SK-N-SH treated with all-trans-retinoic acid at 6 μM for 48 hours (cell line): ENCODE results near the gene PTDSS2.

Experiments
- BACH2 ChIP-seq: fragments of 250-450 bp; sonication (Bioruptor Pico); IDR thresholded peaks from 2 replicates; pipeline ENCODE4 v1.9.0; 2021; ENCODE audit warnings: mild to moderate bottlenecking, borderline replicate concordance
- ESRRG ChIP-seq: fragments of 250-450 bp; sonication (Bioruptor Pico); IDR thresholded peaks from 2 replicates; pipeline ENCODE4 v1.6.1; 2021; ENCODE audit warnings: mild to moderate bottlenecking
- GLIS3 ChIP-seq: fragments of 250-450 bp; sonication (Bioruptor Pico); IDR thresholded peaks from 2 replicates; pipeline ENCODE4 v1.5.0; 2020; ENCODE audit warnings: mild to moderate bottlenecking, moderate library complexity
- PPARA ChIP-seq: fragments of 250-450 bp; sonication (Bioruptor Pico); IDR thresholded peaks from 2 replicates; pipeline ENCODE4 v1.5.0; 2020; ENCODE audit warnings: mild to moderate bottlenecking, borderline replicate concordance
- ZC3H10 ChIP-seq: fragments of 250-450 bp; sonication (Bioruptor Pico); IDR thresholded peaks from 2 replicates; pipeline ENCODE4 v1.5.1; 2021; ENCODE audit warnings: mild to moderate bottlenecking, moderate library complexity
- ZFP3 ChIP-seq: fragments of 250-450 bp; sonication (Bioruptor Pico); IDR thresholded peaks from 2 replicates; pipeline ENCODE4 v1.5.0; 2020; ENCODE audit warnings: mild to moderate bottlenecking, moderate library complexity
- ZFP30 ChIP-seq: fragments of 450-650 bp; formaldehyde crosslinking; IDR thresholded peaks from 2 replicates; pipeline ENCODE4 v1.5.0; 2022; ENCODE audit warnings: mild to moderate bottlenecking, moderate library complexity
- ZNF70 ChIP-seq: fragments of 450-650 bp; formaldehyde crosslinking; IDR thresholded peaks from 2 replicates; pipeline ENCODE4 v1.5.0; 2020; ENCODE audit warnings: mild to moderate bottlenecking, moderate library complexity
- ZNF8 ChIP-seq: fragments of 450-650 bp; formaldehyde crosslinking; IDR thresholded peaks from 2 replicates; pipeline ENCODE4 v1.5.0; 2020; ENCODE audit warnings: mild to moderate bottlenecking, moderate library complexity
- TF ChIP-seq, protein P1 (sequence below): fragments of 250-450 bp; sonication (Bioruptor Pico); IDR thresholded peaks from 2 replicates; pipeline ENCODE4 v1.8.0; 2020; ENCODE audit warnings: mild to moderate bottlenecking, moderate library complexity, borderline replicate concordance
- TF ChIP-seq, protein P2 (sequence below): fragments of 250-450 bp; sonication (Bioruptor Pico); IDR thresholded peaks from 2 replicates; pipeline ENCODE4 v1.5.1; 2021; ENCODE audit warnings: mild to moderate bottlenecking, moderate library complexity
- TF ChIP-seq, protein P3 (sequence below): fragments of 250-450 bp; sonication (Bioruptor Pico); IDR thresholded peaks from 2 replicates; pipeline ENCODE4 v1.5.1; 2020; ENCODE audit warnings: low read depth, mild to moderate bottlenecking, moderate library complexity
- TF ChIP-seq, protein P4 (sequence below): fragments of 250-450 bp; sonication (Bioruptor Pico); IDR thresholded peaks from 2 replicates; pipeline ENCODE4 v1.5.0; 2020; ENCODE audit warnings: mild to moderate bottlenecking, moderate library complexity

DNA sequence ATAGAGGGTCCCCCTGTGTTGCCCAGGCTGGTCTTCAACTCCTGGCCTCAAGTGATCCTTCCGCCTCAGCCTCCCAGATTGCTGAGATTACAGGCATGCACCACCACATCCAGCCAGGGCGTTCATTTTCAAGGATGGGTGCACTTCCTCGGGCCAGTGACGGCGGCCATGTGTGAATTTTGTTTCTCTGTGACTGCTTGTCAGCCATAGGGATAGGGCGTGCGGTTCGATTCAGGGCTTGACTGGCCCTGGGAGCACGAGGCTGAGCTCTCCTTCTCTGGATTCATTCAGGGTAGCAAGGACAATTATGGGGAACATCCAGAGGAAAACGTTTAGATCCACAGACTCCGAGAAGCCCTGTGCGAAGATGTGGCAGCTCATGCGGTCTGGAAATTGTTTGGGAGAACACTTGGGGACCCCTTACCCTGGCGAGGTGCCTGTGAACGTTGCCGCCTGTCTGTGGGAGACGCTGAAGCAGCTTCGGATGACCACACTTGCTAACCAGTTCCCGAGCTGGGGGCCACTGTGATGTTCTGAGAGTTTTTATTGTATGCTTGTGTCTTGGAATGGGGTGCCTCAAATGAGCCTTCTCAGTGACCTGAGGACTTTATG is 2.9 kb downstream of the PTDSS2 start:
- TF ChIP-seq, protein P1, sequence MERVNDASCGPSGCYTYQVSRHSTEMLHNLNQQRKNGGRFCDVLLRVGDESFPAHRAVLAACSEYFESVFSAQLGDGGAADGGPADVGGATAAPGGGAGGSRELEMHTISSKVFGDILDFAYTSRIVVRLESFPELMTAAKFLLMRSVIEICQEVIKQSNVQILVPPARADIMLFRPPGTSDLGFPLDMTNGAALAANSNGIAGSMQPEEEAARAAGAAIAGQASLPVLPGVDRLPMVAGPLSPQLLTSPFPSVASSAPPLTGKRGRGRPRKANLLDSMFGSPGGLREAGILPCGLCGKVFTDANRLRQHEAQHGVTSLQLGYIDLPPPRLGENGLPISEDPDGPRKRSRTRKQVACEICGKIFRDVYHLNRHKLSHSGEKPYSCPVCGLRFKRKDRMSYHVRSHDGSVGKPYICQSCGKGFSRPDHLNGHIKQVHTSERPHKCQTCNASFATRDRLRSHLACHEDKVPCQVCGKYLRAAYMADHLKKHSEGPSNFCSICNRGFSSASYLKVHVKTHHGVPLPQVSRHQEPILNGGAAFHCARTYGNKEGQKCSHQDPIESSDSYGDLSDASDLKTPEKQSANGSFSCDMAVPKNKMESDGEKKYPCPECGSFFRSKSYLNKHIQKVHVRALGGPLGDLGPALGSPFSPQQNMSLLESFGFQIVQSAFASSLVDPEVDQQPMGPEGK (CRISPR knock-in tag) = no peak
- TF ChIP-seq PPARA = no peak
- TF ChIP-seq, protein P2, sequence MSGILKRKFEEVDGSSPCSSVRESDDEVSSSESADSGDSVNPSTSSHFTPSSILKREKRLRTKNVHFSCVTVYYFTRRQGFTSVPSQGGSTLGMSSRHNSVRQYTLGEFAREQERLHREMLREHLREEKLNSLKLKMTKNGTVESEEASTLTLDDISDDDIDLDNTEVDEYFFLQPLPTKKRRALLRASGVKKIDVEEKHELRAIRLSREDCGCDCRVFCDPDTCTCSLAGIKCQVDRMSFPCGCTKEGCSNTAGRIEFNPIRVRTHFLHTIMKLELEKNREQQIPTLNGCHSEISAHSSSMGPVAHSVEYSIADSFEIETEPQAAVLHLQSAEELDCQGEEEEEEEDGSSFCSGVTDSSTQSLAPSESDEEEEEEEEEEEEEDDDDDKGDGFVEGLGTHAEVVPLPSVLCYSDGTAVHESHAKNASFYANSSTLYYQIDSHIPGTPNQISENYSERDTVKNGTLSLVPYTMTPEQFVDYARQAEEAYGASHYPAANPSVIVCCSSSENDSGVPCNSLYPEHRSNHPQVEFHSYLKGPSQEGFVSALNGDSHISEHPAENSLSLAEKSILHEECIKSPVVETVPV = no peak
- TF ChIP-seq, protein P3, sequence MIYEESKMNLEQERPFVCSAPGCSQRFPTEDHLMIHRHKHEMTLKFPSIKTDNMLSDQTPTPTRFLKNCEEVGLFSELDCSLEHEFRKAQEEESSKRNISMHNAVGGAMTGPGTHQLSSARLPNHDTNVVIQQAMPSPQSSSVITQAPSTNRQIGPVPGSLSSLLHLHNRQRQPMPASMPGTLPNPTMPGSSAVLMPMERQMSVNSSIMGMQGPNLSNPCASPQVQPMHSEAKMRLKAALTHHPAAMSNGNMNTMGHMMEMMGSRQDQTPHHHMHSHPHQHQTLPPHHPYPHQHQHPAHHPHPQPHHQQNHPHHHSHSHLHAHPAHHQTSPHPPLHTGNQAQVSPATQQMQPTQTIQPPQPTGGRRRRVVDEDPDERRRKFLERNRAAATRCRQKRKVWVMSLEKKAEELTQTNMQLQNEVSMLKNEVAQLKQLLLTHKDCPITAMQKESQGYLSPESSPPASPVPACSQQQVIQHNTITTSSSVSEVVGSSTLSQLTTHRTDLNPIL (CRISPR knock-in tag) = no peak
- TF ChIP-seq, protein P4, sequence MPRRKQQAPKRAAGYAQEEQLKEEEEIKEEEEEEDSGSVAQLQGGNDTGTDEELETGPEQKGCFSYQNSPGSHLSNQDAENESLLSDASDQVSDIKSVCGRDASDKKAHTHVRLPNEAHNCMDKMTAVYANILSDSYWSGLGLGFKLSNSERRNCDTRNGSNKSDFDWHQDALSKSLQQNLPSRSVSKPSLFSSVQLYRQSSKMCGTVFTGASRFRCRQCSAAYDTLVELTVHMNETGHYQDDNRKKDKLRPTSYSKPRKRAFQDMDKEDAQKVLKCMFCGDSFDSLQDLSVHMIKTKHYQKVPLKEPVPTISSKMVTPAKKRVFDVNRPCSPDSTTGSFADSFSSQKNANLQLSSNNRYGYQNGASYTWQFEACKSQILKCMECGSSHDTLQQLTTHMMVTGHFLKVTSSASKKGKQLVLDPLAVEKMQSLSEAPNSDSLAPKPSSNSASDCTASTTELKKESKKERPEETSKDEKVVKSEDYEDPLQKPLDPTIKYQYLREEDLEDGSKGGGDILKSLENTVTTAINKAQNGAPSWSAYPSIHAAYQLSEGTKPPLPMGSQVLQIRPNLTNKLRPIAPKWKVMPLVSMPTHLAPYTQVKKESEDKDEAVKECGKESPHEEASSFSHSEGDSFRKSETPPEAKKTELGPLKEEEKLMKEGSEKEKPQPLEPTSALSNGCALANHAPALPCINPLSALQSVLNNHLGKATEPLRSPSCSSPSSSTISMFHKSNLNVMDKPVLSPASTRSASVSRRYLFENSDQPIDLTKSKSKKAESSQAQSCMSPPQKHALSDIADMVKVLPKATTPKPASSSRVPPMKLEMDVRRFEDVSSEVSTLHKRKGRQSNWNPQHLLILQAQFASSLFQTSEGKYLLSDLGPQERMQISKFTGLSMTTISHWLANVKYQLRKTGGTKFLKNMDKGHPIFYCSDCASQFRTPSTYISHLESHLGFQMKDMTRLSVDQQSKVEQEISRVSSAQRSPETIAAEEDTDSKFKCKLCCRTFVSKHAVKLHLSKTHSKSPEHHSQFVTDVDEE (CRISPR knock-in tag) = no peak
- no peak for TF ChIP-seq ZNF8
- TF ChIP-seq ZFP3 (CRISPR knock-in tag) = no peak
- no peak for TF ChIP-seq ZNF70 (CRISPR knock-in tag)
- TF ChIP-seq GLIS3 (CRISPR knock-in tag) = no peak
- TF ChIP-seq BACH2 (CRISPR knock-in tag) = no peak
- no peak for TF ChIP-seq ZC3H10 (CRISPR knock-in tag)
- no peak for TF ChIP-seq ESRRG (CRISPR knock-in tag)
- TF ChIP-seq ZFP30 = no peak
